Amniotic epithelial cell (primary cell): ENCODE data around the gene CFAP58.

Experiments used
- DNase-seq: peaks from one replicate; pipeline ENCODE4 v3.0.0-alpha.2; 2010; ENCODE audit warnings: low read depth

CFAP58 gene

GRCh38 chr10:104323085-104323484 lies 30.5 kb upstream of the CFAP58 start:
- DNase-seq: no peak

DNA sequence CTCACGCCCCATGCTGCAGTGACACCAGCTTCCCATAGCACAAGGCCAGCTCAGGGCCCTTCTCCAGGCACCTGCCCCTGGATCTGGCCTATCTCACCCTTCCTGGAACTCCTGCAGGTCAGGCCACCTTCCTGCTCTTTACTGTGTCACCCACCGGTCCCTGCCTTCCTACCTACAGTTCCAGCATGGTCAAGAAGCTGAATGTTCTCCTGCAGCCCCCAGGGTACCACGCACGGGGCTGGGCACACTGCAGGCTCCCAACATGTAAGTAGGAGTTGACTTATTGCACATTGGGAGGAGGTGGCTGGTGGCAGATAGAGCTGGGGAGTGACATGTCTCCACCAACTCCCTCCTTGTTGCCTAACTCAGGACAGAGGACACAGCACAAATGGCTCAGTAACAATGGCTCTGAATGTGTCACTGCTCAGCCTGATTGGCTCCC lies 29.9 kb upstream of the CFAP58 start:
- peak; percentile 1 for DNase-seq

DNA sequence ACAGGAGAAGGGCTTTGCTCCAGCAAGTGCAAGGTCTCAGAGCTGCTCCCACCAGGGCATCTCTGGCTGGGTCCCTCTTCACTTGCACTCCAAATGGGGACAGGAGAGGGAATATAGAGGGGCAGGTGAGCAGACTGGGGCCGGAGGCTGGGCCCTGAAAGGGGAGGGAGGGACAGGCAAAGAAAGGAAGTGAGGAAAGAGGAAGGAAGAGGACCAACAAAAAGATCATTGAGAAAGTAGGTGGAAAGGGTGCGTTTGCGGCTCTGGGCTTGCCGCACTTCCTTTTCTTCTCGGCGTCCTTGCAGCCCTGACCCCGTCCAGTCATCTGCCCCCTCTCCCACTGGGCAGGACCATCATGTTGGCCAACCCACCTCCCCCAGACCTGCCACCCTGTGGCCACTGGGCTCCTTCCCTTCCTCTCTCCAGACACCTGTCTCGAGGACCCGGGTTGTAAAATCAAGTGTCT lies 29.4 kb upstream of the CFAP58 start:
- peak; percentile 0 for DNase-seq

DNA sequence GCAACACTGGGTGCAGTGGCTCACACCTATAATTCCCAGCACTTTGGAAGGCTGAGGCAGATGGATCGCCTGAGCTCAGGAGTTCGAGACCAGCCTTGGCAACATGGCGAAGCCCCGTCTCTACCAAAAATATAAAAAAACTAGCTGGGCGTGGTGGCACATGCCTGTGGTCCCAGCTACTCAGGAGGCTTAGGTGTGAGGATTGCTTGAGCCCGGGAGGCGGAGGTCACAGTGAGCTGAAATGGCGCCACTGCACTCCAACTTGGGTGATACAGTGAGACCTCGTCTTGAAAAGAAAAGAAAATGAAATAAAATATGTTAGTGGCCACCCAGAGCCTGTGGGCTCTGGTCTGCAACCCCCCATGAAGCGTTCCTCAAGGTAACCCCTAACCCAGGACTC lies 28.7 kb upstream of the CFAP58 start:
- no peak for DNase-seq

DNA sequence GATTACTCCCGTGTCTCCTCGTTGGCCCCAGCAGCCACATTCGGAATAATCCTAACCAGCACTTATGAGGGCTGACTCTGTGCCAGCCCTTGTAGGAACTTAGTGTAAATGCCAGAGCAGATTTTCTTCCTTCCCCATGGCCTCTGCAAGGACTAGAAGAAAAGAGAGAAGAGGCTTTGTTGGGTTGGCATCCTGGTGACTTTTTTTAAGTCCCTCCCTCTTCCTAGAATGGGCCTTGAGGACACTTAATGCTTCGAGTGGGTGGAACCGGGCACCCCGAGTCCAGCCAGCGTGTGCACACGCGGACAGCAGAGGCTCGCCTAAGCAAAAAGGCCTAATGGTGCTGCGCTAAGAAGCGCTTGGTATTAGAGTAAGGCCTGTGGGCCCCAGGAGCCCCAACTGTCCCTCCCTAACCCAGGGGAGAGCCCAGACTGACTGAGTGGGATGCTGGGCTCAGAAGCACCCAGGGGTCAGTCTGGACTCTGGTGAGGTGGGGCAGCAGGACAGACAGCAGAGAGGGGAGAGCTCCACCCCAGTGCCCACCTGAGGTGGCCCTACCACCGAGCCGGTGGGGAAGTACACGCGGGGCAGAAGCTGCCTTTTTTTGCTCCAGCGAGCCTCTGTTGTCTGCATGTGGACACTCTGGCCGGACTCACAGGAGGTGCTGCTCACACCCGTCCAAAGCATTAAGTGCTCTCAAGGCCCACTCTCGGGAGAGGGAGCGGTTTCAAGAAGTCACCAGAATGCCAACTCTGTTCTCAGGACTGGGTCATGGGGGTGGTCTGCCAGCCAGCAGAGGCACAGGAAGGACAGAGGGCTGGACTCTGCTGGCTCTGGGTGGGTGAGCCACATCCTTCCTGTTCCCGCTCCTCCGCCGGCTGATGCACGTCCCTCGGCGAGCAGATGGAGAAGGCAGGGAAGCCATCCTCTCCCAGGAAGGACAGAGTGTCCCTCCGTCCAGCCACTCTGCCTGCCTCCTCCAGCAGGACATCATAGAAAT lies 27.9 kb upstream of the CFAP58 start:
- DNase-seq: peak; percentile 4

DNA sequence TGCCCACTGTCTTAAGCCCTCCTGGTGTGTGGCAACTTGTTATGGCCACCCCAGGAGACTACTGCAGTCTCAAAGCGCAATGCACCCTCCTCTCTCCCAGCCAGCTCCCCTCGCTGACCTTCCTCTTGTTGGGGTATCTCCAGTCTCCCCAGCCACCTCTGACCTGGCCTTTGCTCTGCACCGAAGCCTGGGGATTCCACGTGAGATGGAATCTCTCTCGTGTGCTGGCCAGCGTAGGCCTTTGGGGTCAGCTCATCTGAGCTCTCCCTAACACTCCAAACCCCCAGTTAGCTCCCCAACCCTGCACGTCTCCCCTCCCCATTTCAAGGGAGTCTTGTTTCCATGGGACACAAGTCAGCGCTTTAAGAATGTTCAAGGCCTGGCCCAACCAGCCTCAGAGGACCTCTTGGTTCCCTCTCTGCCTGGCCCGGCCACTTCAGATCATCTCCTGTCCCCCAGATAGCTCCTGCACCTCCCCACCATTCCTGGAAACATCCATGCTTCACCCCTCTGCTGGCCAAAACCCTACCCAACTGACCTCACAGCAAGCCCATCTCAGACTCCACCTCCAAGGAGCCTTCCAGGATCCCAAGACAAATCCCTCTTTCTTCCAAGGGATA lies 26.5 kb upstream of the CFAP58 start:
- no peak for DNase-seq

- DNase-seq: peak; percentile 75
These were observed 25.6 kb upstream of the CFAP58 start for GRCh38 chr10:104327745-104328645.

DNA sequence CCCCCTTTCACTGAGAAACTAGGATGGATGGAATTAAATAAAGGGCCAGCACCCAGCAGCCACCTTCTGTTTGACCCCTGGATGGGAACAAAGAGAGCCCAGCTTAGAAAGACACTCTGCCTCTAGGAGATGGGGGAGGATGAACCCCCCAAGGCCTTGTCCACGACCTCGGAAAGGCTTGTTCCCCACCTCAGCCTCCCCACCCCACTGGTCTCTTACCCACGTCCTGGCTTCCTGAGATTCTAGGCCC lies 25.1 kb upstream of the CFAP58 start:
- DNase-seq: no peak

- DNase-seq: peak; percentile 94
These were observed 24.5 kb upstream of the CFAP58 start for GRCh38 chr10:104328896-104329710.

GRCh38 chr10:104329735-104330134 lies 23.9 kb upstream of the CFAP58 start:
- DNase-seq: peak; percentile 83

GRCh38 chr10:104330168-104331110 lies 23.2 kb upstream of the CFAP58 start:
- peak; percentile 99 for DNase-seq

DNA sequence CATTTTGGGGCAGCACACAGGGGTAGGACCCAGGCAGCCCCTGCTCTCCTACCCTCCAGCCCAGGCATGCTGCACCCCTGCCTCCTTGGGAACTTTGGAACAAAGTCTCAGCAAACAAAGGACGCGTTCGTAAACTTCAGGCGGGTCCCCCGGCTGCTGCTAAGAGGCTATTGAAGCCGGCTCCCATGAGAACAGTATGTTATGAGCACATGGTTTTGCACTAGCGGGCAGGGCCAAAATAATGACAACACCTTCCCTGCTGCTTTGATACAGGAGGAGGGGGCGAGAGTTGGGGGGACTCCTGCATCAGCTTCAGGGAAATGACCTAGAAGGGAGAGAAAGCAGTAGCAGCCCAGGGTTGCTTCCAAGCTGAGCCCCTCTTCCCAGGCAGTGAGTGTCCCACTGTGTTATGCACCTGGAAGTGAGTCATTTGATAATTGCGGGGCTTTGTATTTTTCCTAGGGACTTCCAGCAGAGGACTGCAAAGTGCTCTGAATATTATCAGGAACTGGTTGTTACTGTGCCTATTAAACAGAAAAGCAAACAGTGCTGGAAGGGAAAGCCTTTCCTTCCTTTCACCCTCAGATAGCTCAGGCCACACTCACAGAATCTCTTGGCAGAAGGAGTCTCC lies 22.3 kb upstream of the CFAP58 start:
- DNase-seq: no peak

DNA sequence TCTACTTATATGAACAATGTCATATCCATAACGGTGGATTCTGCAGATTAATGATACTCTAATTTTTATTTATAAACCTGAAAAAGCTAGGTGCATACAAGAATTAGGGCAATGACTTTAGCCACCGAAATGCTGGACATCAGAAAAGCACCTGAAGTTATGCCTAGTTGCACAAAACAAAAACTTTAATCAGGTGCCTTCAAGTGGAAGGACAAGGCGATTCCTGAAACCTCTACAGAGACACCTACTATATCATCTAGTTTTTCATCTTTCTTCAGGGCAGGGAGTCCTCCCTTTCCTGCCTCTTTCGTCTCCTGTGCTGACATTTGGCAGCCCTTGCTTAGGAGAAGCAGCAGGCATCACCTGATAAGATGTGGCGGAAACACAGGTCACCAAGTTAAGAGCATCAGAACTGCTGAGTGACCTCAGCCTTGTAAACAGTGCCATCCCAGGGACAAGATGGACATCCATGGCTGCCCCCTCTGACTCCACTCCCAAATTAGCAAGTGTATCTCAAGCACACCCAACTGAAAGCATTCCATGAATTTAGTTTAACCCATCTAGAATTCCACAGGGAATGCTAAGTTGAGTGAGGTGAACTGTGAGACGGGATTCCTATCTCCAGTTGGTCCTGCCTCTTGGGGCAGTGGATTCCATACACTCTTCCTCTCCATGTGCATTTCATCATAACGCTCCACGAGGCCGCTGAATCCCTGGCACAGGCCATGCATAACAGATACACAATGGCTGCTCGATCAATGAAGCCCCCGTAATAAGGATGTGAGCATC lies 21.2 kb upstream of the CFAP58 start:
- DNase-seq: peak; percentile 60

- DNase-seq: peak; percentile 57
These were observed 20.5 kb upstream of the CFAP58 start for GRCh38 chr10:104333032-104333727.

GRCh38 chr10:104333728-104334373 lies 19.8 kb upstream of the CFAP58 start:
- no peak for DNase-seq

- DNase-seq: no peak
These were observed 19.1 kb upstream of the CFAP58 start for GRCh38 chr10:104334561-104334960.

DNA sequence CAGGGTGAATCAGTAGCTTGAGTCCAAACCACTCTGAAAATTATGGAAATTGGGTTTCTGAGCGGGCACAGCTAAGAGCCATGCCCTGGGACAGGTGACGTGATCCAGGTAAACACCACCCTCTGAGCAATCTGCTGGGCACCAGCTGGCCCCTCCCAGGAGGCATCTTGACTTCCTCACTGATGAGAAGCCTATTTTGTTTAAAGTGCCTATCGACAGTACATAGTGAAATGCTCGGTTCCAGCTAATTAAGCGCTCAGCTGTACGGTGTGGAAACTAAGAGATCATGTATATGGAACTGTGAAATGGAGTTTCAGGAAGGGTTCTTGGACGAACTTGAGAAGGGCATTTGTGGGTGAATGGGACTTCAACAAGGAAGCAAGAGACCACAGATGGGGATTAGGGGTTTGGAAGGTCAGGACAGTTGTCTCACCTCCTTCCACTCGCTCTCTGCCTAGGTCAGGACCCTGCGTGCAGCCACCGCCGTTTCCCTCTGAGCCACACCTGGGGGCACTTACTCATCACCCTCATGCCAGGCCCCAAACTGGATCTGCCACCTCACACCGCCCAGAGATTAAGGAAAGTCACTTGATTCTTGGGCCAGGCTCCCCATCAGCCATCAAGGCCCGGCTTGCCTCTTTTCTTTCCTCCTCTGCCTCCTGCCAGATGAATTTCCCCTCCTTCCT lies 18.5 kb upstream of the CFAP58 start:
- DNase-seq: no peak
